GM18873 (cell line): Measurements from ENCODE around the gene CP.

ENCODE experiments used
- ATAC-seq: cut with Tn5 transposase; IDR thresholded peaks from one replicate; pipeline ENCODE4 v1.9.1; 2021; ENCODE audit warnings: mild to moderate bottlenecking, moderate library complexity, moderate number of reproducible peaks; ENCODE audit not compliant: unreplicated experiment, low FRiP score

Gene CP

DNA sequence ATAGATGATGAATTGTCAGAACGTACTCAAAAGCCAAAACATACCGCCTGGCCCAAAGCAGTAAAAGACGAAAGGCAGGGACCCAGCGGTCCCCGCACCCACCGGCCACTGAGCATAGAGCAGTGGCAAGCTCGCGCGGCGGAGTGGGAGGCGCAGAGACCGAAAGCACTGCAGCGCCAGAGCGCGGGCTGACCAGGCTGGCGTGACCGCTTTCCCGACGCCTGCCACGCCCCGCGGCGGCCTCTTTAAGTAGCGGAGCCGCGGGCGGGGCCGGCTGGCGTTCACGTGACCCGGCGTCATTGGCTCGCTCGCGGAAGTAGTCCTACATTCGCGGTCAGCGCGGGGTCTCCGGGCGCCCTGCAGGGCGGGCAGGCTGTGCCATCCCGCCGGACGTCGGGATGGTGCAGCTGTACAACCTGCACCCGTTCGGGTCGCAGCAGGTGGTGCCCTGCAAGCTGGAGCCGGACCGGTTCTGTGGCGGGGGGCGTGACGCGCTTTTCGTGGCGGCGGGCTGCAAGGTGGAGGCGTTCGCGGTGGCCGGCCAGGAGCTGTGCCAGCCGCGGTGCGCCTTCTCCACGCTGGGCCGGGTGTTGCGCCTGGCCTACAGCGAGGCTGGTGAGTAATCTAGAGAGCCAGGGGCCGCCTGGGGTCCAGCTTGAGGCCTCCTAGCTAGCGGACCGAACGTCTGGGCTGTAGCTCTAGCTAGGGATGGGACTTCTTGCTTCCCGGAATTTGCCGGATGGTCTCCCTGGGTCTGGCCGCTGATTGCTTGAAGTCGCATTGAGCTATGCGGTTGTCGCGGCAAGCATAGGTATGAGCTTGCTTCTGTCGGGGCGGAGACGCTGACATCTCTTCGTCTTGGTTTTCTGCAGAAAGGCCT lies 92.1 kb downstream of the CP start, which contains the start of gene HPS3:
Gene HPS3, plus strand, starts transcription at position 313 of the 880 bp plus-strand sequence. Its CDS starts 86 bp downstream, at position 399.
- ATAC-seq: peak; percentile 88

DNA sequence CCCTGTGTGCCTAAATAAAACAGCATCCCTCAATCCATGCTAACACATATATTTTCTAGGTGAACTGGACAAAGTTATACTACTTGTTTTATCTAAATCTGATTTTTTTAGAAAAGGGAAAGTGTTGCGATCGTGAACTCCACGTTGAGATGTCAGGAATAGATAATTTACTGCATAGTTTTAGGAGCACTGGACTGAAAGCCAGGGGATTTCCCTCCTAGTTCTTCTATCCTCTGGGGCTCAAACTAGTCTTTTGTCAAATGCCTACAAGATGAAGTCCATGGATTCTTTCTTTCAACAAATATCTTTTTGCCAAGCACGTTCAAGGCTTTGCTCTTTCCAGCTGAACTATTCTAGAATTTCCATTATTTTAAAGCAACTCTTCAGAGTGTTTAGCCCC lies 92.8 kb downstream of the CP start:
- no peak for ATAC-seq

DNA sequence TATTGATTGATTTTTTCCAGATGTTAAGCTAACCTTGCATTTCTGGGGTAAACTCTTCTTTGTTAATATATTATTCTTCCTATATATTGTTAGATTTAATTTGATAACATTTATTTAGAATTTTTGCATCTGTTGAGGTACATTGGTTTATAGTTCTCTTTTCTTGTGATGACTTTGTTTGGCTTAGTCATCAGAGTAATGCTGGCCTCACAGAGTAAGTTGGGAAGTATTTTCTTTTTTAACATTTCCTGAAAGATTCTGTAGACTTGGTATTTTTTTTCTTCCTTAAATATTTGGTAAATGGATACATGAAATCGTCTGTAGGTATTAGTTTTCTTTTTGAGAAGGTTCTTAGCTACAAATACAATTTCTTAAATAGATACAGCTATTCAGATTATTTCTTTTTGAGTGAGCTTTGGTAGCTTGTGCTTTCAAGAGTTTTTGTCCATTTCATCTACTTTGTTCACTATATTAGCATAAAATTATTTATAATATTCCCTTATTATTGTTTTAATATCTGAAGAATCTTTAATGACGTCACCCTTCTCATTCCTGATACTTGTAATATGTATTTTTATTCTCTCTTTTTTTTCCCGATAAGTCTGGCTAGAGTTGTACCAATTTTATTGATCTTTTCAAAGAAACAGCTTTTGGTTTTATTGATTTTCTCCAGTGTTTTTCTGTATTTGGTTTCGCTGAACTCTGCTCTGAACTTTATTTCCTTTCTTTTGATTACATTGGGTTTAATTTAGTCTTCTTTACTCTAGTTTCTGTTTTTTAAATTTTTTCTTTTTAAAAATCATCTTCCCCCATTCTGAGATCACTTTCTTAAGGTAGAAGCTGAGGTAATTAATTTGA lies 98.7 kb downstream of the CP start:
- no peak for ATAC-seq
